Measurements from ENCODE around the gene P3H2. TPM values are rescaled to one million over a fixed set of nuclear protein-coding genes. Genes with fewer than 3 reads are reported as not detected.

The P3H2 gene
- total RNA-seq, 2 donors from 2014 or later, result 5.1 to 5.4 TPM

DNA sequence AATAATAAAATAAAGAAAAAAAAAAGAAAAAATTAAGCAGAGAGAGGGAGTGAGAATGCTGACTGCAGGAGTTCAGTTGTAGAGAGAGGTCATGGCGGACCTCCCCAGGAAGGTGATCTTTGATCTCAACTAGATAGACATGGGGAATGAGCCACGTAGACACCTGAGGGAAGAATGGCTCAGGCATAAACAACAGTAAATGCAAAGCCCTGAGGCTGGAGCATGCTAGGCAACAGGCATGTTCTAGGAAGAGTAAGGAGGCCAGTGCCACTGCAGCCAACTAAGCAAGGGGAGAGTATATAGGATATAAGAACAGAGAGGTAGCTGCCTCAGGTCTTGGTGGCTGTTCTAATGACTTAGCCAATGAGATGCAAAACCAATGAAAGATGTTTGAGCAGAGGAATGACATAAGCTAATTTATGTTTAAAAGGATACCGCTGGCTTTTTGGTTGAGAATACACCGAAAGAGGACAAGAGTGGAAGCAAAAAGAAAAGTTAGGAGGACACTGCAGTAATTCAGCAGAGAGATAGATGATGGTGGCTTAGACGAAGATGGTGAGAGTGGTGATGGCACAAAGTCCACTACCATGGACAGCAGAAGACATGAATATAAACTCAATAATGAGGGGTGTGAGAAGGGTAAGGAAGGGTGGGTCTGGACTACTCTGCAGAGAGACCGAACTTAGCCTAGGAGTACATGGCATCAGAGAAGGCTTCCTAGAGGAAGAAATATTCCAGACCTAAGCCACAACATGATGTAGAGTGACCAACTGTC is 174.6 kb downstream of the P3H2 start:
- no peaks in the 10 kb centered on the region for H3K9me3 ChIP-seq
- no peak for DNase-seq (ENCODE audit: low spot score)
- H3K27me3 ChIP-seq, result no peaks in the 10 kb centered on the region
- H3K36me3 ChIP-seq, result no peaks in the 10 kb centered on the region
- H3K27ac ChIP-seq, result no peak overlapping the region
- TF ChIP-seq, protein P1, sequence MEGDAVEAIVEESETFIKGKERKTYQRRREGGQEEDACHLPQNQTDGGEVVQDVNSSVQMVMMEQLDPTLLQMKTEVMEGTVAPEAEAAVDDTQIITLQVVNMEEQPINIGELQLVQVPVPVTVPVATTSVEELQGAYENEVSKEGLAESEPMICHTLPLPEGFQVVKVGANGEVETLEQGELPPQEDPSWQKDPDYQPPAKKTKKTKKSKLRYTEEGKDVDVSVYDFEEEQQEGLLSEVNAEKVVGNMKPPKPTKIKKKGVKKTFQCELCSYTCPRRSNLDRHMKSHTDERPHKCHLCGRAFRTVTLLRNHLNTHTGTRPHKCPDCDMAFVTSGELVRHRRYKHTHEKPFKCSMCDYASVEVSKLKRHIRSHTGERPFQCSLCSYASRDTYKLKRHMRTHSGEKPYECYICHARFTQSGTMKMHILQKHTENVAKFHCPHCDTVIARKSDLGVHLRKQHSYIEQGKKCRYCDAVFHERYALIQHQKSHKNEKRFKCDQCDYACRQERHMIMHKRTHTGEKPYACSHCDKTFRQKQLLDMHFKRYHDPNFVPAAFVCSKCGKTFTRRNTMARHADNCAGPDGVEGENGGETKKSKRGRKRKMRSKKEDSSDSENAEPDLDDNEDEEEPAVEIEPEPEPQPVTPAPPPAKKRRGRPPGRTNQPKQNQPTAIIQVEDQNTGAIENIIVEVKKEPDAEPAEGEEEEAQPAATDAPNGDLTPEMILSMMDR (IDR thresholded peaks at IDR 0.05), result no peak
- no peak overlapping the region for H3K4me3 ChIP-seq
- H3K4me1 ChIP-seq, result no peaks in the 10 kb centered on the region

DNA sequence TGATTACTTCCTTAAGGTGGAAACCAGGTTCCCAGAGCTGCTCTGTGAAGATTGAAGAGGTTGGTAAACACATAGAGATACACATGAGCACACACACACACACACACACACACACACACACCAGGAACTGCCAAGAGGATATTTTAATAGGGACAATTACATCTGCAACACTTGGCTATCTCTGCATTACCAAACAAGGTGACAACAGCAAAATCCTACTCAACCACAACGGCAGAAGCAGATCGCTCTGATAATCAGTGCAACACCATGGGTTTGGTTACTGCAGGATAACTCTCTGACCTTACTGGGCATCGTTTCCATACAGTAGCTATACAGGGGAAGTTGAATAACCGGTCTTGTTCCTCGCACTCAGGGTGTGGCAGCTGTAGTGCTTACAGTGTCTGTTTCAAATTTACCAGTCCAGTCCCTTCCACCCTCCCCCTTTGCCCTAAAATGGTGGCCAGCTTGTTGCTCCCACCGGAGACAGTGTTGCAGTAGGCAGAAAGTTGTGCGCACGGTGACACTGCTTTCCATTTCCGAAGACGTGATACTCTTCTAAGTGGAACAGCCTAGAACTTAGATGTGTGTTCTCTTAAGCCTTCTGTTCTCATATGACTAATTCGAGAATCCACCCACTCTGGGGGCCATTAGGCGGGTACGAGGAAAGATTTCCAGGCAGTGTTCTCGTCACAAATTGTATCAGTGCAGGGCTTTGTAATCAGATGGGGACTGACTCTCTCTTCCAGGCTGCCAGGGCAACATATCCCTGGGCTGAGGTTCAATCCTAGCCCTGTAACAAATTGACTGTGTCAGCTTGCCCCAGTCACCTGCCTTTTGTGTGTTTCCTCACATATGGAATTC is 176.2 kb downstream of the P3H2 start:
- DNase-seq (ENCODE audit: low spot score), result no peak
- Histone ChIP-seq H3K27me3 (no peaks in the 10 kb centered on the region), H3K36me3 (no peaks in the 10 kb centered on the region), H3K4me3 (no peak overlapping the region), H3K4me1 (no peaks in the 10 kb centered on the region), H3K9me3 (no peaks in the 10 kb centered on the region), H3K27ac (no peak overlapping the region)
- TF ChIP-seq, protein P1 (IDR thresholded peaks at IDR 0.05), result no peak

DNA sequence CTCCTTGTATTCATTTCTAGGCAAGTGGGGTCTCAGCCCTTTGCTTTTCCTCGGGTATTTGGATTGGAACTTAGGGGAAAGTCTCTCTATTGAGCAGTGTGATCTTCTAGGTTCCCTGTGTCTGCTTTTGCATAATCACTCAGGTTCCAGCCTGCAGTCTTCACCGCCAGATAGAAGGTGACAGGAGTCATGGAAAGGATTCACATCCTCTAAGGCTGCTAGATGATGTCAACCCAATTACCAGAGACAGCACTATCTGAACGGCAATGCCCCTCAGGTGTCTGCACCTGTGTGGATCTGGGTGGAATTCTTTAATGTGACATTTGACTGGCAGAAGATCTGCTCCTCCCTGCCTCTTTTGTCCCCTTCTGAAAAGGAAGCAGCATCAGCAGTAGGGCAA is 177.7 kb downstream of the P3H2 start:
- Histone ChIP-seq H3K27ac (no peak overlapping the region), H3K4me3 (no peak overlapping the region), H3K36me3 (no peaks in the 10 kb centered on the region), H3K4me1 (no peaks in the 10 kb centered on the region), H3K27me3 (no peaks in the 10 kb centered on the region), H3K9me3 (no peaks in the 10 kb centered on the region)
- TF ChIP-seq, protein P1 (IDR thresholded peaks at IDR 0.05), result no peak
- no peak for DNase-seq (ENCODE audit: low spot score)

DNA sequence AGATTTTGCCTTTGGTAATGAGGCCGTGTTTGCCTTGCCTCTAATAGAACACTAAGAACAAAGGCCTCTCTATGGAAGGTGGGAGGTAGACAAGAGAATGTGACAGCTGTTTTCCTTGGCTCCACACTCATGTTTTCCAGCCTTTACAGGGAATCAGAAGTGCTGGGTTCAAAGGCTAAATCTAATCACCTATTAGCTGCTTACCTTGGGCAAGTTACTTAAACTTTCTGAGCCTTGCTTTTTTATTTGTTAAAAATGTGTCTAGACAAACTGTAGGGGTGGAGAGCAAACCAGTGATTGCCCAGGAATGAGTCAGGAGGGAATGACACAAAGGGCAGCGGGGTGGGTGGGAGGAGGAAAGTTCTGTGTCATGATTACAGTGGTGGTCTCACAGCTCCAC is 179.0 kb downstream of the P3H2 start:
- no peaks in the 10 kb centered on the region for H3K36me3 ChIP-seq
- H3K27me3 ChIP-seq, result no peaks in the 10 kb centered on the region
- no peak overlapping the region for H3K27ac ChIP-seq
- TF ChIP-seq, protein P1 (IDR thresholded peaks at IDR 0.05), result no peak
- H3K4me3 ChIP-seq, result no peak overlapping the region
- DNase-seq (ENCODE audit: low spot score), result no peak
- no peaks in the 10 kb centered on the region for H3K4me1 ChIP-seq
- H3K9me3 ChIP-seq, result no peaks in the 10 kb centered on the region

DNA sequence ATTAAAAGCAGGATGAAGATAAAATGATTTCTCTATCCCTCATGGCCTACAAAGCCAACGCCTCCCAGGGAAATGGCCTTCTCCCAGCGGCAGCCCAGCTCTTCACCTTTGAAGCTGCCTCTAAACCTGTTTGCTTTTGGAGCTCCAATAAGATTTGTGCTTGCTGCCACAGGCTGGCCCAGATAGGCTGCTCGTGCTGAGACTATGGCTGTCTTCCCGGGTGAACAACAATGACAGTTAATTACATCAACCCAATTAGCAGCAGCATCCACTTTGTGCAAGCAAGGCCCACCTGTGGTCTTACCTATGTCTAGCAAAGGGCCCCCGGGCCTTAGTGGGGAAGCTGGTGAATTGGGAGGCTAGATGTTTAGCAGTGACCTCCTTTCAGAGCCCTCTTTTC is 179.6 kb downstream of the P3H2 start:
- Histone ChIP-seq H3K9me3 (no peaks in the 10 kb centered on the region), H3K27me3 (no peaks in the 10 kb centered on the region), H3K4me3 (no peak overlapping the region), H3K36me3 (no peaks in the 10 kb centered on the region), H3K4me1 (no peaks in the 10 kb centered on the region), H3K27ac (no peak overlapping the region)
- no peak for DNase-seq (ENCODE audit: low spot score)
- TF ChIP-seq, protein P1 (IDR thresholded peaks at IDR 0.05), result no peak

Measured in right atrium auricular region (tissue), 2 donors.